GM23338 (cell line): Measurements from ENCODE around the gene FRAS1. TPM values are rescaled to one million over a fixed set of nuclear protein-coding genes. Genes with fewer than 3 reads are reported as not detected.

Experiments used
- ATAC-seq: fragments of 200-7000 bp; cut with Tn5 transposase; 3 replicates; pipeline ENCODE4 v1.9.1; 2020
- DNase-seq: peaks from one replicate; pipeline ENCODE4 v3.0.0-alpha.2; 2015; ENCODE audit warnings: low spot score
- H2AFZ ChIP-seq: fragments of 200-600 bp; sonication (generic); 2 replicates; pipeline ENCODE4 v1.8.0; 2016; ENCODE audit warnings: antibody characterized with exemption, mild to moderate bottlenecking, moderate library complexity
- H3F3A ChIP-seq: fragments of 200-600 bp; sonication (generic); replicated peaks from 2 replicates; pipeline ENCODE4 v1.8.0; 2017; ENCODE audit warnings: antibody characterized with exemption, mixed run types, low read depth
- H3K27ac ChIP-seq: fragments of 200-600 bp; sonication (generic); 2 replicates; pipeline ENCODE4 v1.6.1; 2016; ENCODE audit warnings: low read depth
- H3K27me3 ChIP-seq: fragments of 200-600 bp; sonication (generic); 2 replicates; pipeline ENCODE4 v1.8.0; 2016; ENCODE audit warnings: mild to moderate bottlenecking, mixed run types, moderate library complexity; ENCODE audit not compliant: insufficient read depth
- H3K36me3 ChIP-seq: fragments of 200-600 bp; sonication (generic); 2 replicates; pipeline ENCODE4 v1.8.0; 2016; ENCODE audit warnings: mild to moderate bottlenecking; ENCODE audit not compliant: insufficient read depth
- H3K4me1 ChIP-seq: fragments of 200-600 bp; sonication (generic); 2 replicates; pipeline ENCODE4 v1.8.0; 2016; ENCODE audit warnings: mild to moderate bottlenecking, moderate library complexity; ENCODE audit not compliant: insufficient read depth
- H3K4me2 ChIP-seq: fragments of 200-600 bp; sonication (generic); 2 replicates; pipeline ENCODE4 v1.7.1; 2017; ENCODE audit warnings: mixed run types
- H3K4me3 ChIP-seq: fragments of 200-600 bp; sonication (generic); 2 replicates; pipeline ENCODE4 v1.6.1; 2016; ENCODE audit warnings: mixed run types
- H3K79me2 ChIP-seq: fragments of 200-600 bp; sonication (generic); replicated peaks from 2 replicates; pipeline ENCODE4 v1.8.0; 2017; ENCODE audit warnings: mild to moderate bottlenecking; ENCODE audit not compliant: insufficient read depth
- H3K9me2 ChIP-seq: fragments of 200-600 bp; sonication (generic); 2 replicates; pipeline ENCODE4 v1.8.0; 2017; ENCODE audit not compliant: insufficient read depth
- H4K20me1 ChIP-seq: fragments of 200-600 bp; sonication (generic); replicated peaks from 2 replicates; pipeline ENCODE4 v1.8.0; 2017; ENCODE audit warnings: mild to moderate bottlenecking; ENCODE audit not compliant: insufficient read depth
- H3K27ac Mint-ChIP-seq: 2 replicates; pipeline ENCODE4 v1.8.0; 2020; ENCODE audit warnings: inconsistent platforms, mild to moderate bottlenecking, moderate library complexity, mixed read lengths
- H3K27me3 Mint-ChIP-seq: 3 replicates; pipeline ENCODE4 v1.8.0; 2022; ENCODE audit warnings: low read depth, mild to moderate bottlenecking, moderate library complexity, mixed read lengths, inconsistent platforms; ENCODE audit not compliant: insufficient read depth, poor library complexity
- H3K36me3 Mint-ChIP-seq: 3 replicates; pipeline ENCODE4 v1.8.0; 2021; ENCODE audit warnings: low read depth, mild to moderate bottlenecking, inconsistent platforms, moderate library complexity, mixed read lengths
- H3K4me1 Mint-ChIP-seq: 3 replicates; pipeline ENCODE4 v1.8.0; 2020; ENCODE audit warnings: mild to moderate bottlenecking, inconsistent platforms, mixed read lengths
- H3K4me3 Mint-ChIP-seq: 3 replicates; pipeline ENCODE4 v1.8.0; 2021; ENCODE audit warnings: moderate library complexity, mild to moderate bottlenecking, inconsistent platforms, mixed read lengths
- H3K9me3 Mint-ChIP-seq: 3 replicates; pipeline ENCODE4 v1.8.0; 2020; ENCODE audit warnings: moderate library complexity, mild to moderate bottlenecking, inconsistent platforms, mixed read lengths
- CREB1 ChIP-seq: fragments of 250-450 bp; sonication (Bioruptor Pico); IDR thresholded peaks from 2 replicates; pipeline ENCODE4 v1.5.0; 2020; ENCODE audit warnings: low read depth, mild to moderate bottlenecking, moderate library complexity
- EZH2phosphoT487 ChIP-seq: fragments of 200-600 bp; sonication (generic); IDR thresholded peaks from one replicate; pipeline ENCODE4 v1.8.1; 2018; ENCODE audit warnings: antibody characterized with exemption; ENCODE audit not compliant: unreplicated experiment
- JUNB ChIP-seq: IDR thresholded peaks from one replicate; pipeline ENCODE4 v1.6.1; 2016; ENCODE audit warnings: antibody characterized with exemption; ENCODE audit not compliant: unreplicated experiment
- NANOG ChIP-seq: IDR thresholded peaks from 2 replicates; pipeline ENCODE4 v1.6.1; 2016; ENCODE audit warnings: antibody characterized with exemption, borderline replicate concordance
- POLR2AphosphoS5 ChIP-seq: IDR thresholded peaks from 2 replicates; pipeline ENCODE4 v1.6.1; 2016; ENCODE audit warnings: antibody characterized with exemption, low read depth
- STAT1 ChIP-seq: IDR thresholded peaks from one replicate; pipeline ENCODE4 v1.6.1; 2016; ENCODE audit warnings: antibody characterized with exemption; ENCODE audit not compliant: unreplicated experiment
- ZNF114 ChIP-seq: fragments of 250-450 bp; sonication (Bioruptor Pico); IDR thresholded peaks from 2 replicates; pipeline ENCODE4 v1.5.0; 2020; ENCODE audit warnings: mild to moderate bottlenecking, moderate library complexity
- ZNF331 ChIP-seq: fragments of 250-450 bp; sonication (Bioruptor Pico); IDR thresholded peaks from 2 replicates; pipeline ENCODE4 v1.5.0; 2020; ENCODE audit warnings: low read depth, mild to moderate bottlenecking, moderate library complexity
- polyA plus RNA-seq: library from polyadenylated mRNA; unstranded; fragments of >200 nt; fragmentation: Nextera tagmentation; extraction: Ambion mirVana; gene quantifications from 2 replicates; pipeline ENCODE4 v1.2.1, GENCODE V29; 2016
- total RNA-seq: library from RNA; depleted of rRNA; stranded (reverse); fragments of >200 nt; shearing (Covaris generic); gene quantifications from 2 replicates; pipeline ENCODE4 v1.2.3, GENCODE V29; 2014
- TF ChIP-seq, protein P1 (sequence below): fragments of 250-450 bp; sonication (Bioruptor Pico); IDR thresholded peaks from 2 replicates; pipeline ENCODE4 v1.5.0; 2020; ENCODE audit warnings: mild to moderate bottlenecking, moderate library complexity
- TF ChIP-seq, protein P2 (sequence below), 2 experiments: fragments of 200-600 bp in 1 of 2; sonication (generic) in 1 of 2; conservative IDR thresholded peaks; 2 replicates each; pipeline versions ENCODE4 v1.5.1 to v1.6.1; 2016 to 2017; ENCODE audit warnings: antibody characterized with exemption in 2 of 2, low read depth in 2 of 2, mild to moderate bottlenecking in 2 of 2, moderate library complexity in 1 of 2
- TF ChIP-seq, protein P3 (sequence below): IDR thresholded peaks from 2 replicates; pipeline ENCODE4 v1.6.1; 2016; ENCODE audit warnings: antibody characterized with exemption
- TF ChIP-seq, protein P4 (sequence below): IDR thresholded peaks from one replicate; pipeline ENCODE4 v1.6.1; 2018; ENCODE audit warnings: antibody characterized with exemption; ENCODE audit not compliant: unreplicated experiment

FRAS1 gene
- total and polyA plus RNA-seq, 2 experiments from 2014 or later, result 12.4 to 108 TPM

DNA sequence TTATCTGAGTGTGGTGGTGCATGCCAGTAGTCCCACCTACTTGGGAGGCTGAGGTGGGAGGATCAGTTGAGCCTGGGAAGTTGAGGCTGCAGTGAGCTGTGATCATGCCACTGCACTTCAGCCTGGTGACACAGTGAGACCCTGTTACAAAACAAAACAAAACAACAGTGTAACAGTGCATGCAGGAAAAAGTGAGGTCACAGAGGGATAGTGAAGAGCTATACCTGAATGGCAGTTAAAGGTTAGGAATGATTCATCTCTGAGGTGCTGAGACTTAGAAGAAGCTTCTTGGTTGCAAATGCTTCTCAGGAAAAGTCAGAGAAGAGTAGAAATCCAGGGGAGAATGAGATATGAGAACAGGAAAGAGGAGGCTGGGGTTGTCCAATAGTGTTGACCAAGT is 178.7 kb downstream of the FRAS1 start (continued):
- TF ChIP-seq, protein P1, sequence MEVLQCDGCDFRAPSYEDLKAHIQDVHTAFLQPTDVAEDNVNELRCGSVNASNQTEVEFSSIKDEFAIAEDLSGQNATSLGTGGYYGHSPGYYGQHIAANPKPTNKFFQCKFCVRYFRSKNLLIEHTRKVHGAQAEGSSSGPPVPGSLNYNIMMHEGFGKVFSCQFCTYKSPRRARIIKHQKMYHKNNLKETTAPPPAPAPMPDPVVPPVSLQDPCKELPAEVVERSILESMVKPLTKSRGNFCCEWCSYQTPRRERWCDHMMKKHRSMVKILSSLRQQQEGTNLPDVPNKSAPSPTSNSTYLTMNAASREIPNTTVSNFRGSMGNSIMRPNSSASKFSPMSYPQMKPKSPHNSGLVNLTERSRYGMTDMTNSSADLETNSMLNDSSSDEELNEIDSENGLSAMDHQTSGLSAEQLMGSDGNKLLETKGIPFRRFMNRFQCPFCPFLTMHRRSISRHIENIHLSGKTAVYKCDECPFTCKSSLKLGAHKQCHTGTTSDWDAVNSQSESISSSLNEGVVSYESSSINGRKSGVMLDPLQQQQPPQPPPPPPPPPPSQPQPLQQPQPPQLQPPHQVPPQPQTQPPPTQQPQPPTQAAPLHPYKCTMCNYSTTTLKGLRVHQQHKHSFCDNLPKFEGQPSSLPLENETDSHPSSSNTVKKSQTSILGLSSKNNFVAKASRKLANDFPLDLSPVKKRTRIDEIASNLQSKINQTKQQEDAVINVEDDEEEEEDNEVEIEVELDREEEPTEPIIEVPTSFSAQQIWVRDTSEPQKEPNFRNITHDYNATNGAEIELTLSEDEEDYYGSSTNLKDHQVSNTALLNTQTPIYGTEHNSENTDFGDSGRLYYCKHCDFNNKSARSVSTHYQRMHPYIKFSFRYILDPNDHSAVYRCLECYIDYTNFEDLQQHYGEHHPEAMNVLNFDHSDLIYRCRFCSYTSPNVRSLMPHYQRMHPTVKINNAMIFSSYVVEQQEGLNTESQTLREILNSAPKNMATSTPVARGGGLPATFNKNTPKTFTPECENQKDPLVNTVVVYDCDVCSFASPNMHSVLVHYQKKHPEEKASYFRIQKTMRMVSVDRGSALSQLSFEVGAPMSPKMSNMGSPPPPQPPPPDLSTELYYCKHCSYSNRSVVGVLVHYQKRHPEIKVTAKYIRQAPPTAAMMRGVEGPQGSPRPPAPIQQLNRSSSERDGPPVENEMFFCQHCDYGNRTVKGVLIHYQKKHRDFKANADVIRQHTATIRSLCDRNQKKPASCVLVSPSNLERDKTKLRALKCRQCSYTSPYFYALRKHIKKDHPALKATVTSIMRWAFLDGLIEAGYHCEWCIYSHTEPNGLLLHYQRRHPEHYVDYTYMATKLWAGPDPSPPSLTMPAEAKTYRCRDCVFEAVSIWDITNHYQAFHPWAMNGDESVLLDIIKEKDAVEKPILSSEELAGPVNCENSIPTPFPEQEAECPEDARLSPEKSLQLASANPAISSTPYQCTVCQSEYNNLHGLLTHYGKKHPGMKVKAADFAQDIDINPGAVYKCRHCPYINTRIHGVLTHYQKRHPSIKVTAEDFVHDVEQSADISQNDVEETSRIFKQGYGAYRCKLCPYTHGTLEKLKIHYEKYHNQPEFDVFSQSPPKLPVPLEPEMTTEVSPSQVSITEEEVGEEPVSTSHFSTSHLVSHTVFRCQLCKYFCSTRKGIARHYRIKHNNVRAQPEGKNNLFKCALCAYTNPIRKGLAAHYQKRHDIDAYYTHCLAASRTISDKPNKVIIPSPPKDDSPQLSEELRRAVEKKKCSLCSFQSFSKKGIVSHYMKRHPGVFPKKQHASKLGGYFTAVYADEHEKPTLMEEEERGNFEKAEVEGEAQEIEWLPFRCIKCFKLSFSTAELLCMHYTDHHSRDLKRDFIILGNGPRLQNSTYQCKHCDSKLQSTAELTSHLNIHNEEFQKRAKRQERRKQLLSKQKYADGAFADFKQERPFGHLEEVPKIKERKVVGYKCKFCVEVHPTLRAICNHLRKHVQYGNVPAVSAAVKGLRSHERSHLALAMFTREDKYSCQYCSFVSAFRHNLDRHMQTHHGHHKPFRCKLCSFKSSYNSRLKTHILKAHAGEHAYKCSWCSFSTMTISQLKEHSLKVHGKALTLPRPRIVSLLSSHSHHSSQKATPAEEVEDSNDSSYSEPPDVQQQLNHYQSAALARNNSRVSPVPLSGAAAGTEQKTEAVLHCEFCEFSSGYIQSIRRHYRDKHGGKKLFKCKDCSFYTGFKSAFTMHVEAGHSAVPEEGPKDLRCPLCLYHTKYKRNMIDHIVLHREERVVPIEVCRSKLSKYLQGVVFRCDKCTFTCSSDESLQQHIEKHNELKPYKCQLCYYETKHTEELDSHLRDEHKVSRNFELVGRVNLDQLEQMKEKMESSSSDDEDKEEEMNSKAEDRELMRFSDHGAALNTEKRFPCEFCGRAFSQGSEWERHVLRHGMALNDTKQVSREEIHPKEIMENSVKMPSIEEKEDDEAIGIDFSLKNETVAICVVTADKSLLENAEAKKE (CRISPR knock-in tag), result no peak

DNA sequence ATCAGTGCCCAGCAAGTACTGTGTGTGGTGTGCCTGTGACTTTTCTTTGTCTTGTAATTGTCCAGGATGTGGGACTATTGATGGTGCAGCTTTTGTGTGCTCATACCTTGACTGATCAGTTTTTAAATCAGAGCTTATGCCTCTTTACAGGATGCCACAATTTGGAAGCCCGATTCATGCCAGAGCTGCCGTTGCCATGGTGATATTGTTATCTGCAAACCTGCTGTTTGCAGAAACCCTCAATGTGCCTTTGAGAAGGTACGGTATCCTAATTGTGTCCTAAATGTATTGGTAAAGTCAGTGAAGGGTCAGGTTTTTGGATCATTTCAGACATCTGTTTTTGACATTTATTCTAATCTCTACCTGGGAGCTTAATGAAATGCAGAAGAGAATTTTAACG is 180.2 kb downstream of the FRAS1 start:
- H3K27me3 Mint-ChIP-seq, result peaks cover 2% of the 10 kb centered on the region
- ATAC-seq, result no peak
- Histone ChIP-seq H3K36me3 (no peaks in the 10 kb centered on the region), H3K4me2 (no peak overlapping the region), H3K9me2 (no peaks in the 10 kb centered on the region; the same call in none of the 2 replicates), H3K4me1 (no peaks in the 10 kb centered on the region), H2AFZ (no peak overlapping the region), H3K79me2 (peaks cover 50% of the 10 kb centered on the region), H3K27me3 (no peaks in the 10 kb centered on the region), H3F3A (no peaks in the 10 kb centered on the region), H3K4me3 (no peak overlapping the region), H4K20me1 (peaks cover 18% of the 10 kb centered on the region; the same call in 1 of the 2 replicates), H3K27ac (no peak overlapping the region)
- no peak for DNase-seq
- peaks cover 12% of the 10 kb centered on the region; the same call in 2 of the 3 replicates for H3K4me1 Mint-ChIP-seq
- peaks cover 4% of the 10 kb centered on the region; the same call in 2 of the 3 replicates for H3K36me3 Mint-ChIP-seq
- H3K27ac Mint-ChIP-seq, result peak overlapping the region; percentile 21; the same call in 1 of the 2 replicates
- H3K9me3 Mint-ChIP-seq, result no peaks in the 10 kb centered on the region
- no peak overlapping the region for H3K4me3 Mint-ChIP-seq
- TF ChIP-seq, protein P2, sequence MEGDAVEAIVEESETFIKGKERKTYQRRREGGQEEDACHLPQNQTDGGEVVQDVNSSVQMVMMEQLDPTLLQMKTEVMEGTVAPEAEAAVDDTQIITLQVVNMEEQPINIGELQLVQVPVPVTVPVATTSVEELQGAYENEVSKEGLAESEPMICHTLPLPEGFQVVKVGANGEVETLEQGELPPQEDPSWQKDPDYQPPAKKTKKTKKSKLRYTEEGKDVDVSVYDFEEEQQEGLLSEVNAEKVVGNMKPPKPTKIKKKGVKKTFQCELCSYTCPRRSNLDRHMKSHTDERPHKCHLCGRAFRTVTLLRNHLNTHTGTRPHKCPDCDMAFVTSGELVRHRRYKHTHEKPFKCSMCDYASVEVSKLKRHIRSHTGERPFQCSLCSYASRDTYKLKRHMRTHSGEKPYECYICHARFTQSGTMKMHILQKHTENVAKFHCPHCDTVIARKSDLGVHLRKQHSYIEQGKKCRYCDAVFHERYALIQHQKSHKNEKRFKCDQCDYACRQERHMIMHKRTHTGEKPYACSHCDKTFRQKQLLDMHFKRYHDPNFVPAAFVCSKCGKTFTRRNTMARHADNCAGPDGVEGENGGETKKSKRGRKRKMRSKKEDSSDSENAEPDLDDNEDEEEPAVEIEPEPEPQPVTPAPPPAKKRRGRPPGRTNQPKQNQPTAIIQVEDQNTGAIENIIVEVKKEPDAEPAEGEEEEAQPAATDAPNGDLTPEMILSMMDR (conservative IDR thresholded peaks at IDR 0.05; ENCODE audit: low read depth in 2 of 2), result no peak
- no peak for TF ChIP-seq POLR2AphosphoS5
- TF ChIP-seq NANOG, result no peak
- TF ChIP-seq EZH2phosphoT487, result no peak
- TF ChIP-seq ZNF114 (CRISPR knock-in tag), result no peak
- TF ChIP-seq, protein P3, sequence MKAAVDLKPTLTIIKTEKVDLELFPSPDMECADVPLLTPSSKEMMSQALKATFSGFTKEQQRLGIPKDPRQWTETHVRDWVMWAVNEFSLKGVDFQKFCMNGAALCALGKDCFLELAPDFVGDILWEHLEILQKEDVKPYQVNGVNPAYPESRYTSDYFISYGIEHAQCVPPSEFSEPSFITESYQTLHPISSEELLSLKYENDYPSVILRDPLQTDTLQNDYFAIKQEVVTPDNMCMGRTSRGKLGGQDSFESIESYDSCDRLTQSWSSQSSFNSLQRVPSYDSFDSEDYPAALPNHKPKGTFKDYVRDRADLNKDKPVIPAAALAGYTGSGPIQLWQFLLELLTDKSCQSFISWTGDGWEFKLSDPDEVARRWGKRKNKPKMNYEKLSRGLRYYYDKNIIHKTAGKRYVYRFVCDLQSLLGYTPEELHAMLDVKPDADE, result no peak
- TF ChIP-seq JUNB, result no peak
- TF ChIP-seq, protein P4, sequence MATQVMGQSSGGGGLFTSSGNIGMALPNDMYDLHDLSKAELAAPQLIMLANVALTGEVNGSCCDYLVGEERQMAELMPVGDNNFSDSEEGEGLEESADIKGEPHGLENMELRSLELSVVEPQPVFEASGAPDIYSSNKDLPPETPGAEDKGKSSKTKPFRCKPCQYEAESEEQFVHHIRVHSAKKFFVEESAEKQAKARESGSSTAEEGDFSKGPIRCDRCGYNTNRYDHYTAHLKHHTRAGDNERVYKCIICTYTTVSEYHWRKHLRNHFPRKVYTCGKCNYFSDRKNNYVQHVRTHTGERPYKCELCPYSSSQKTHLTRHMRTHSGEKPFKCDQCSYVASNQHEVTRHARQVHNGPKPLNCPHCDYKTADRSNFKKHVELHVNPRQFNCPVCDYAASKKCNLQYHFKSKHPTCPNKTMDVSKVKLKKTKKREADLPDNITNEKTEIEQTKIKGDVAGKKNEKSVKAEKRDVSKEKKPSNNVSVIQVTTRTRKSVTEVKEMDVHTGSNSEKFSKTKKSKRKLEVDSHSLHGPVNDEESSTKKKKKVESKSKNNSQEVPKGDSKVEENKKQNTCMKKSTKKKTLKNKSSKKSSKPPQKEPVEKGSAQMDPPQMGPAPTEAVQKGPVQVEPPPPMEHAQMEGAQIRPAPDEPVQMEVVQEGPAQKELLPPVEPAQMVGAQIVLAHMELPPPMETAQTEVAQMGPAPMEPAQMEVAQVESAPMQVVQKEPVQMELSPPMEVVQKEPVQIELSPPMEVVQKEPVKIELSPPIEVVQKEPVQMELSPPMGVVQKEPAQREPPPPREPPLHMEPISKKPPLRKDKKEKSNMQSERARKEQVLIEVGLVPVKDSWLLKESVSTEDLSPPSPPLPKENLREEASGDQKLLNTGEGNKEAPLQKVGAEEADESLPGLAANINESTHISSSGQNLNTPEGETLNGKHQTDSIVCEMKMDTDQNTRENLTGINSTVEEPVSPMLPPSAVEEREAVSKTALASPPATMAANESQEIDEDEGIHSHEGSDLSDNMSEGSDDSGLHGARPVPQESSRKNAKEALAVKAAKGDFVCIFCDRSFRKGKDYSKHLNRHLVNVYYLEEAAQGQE, result no peak
- no peak for TF ChIP-seq ZNF331
- no peak for TF ChIP-seq STAT1
- TF ChIP-seq CREB1 (CRISPR knock-in tag), result no peak
